ENCODE measurements around the gene GADD45B. TPM values are rescaled to one million over a fixed set of nuclear protein-coding genes. Genes with fewer than 3 reads are reported as not detected.

GADD45B gene
- total RNA-seq, 2 donors from 2014 or later: 16.5 to 23.6 TPM

DNA sequence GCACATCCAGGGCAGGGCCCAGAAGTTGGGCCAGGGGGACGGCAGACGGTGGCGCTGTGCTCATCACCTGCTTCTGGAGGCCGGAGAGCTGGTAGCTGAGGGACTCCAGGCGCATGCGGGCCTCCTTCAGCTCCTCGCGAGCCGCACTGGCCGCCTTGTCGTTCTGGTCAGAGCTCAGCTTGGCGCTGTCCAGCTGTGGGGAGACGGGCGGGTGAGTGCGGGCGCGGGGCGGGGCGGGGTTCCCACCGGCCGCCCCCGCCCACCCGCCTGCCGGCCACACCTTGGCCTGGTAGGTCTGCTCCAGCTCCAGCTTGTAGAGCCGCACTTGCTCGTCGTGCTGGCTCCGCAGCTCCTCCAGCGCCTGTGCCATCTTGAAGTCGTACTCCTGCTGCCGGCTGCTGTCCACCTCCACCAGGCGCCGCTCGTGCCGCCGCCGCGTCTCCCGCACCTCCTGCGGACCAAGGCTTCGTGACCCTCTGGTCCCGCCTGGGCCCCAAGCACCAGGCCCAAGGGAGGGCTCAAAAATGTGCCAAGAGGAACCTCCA is 41.1 kb upstream of the GADD45B start:
- H3K4me3 ChIP-seq (ENCODE audit: low read length): no peak overlapping the region
- no peaks in the 10 kb centered on the region for H3K4me1 ChIP-seq (ENCODE audit: control insufficient read depth, insufficient read depth, low read length)
- H3K9me3 ChIP-seq (ENCODE audit: control insufficient read depth, low read length): no peaks in the 10 kb centered on the region
- peaks cover 26% of the 10 kb centered on the region for H3K36me3 Mint-ChIP-seq (ENCODE audit: low read depth)
- H3K4me3 Mint-ChIP-seq: no peak overlapping the region
- no peak overlapping the region for H3K9ac ChIP-seq (ENCODE audit: extremely low read depth, low read length, poor library complexity, severe bottlenecking)
- no peaks in the 10 kb centered on the region for H3K9me3 Mint-ChIP-seq
- H3K27ac ChIP-seq (ENCODE audit: low read depth, low read length): no peak overlapping the region
- H3K27me3 ChIP-seq (ENCODE audit: control insufficient read depth, insufficient read depth, low read length, poor library complexity, severe bottlenecking): no peaks in the 10 kb centered on the region
- no peak for DNase-seq
- WGBS, 2 experiments (ENCODE audit: insufficient coverage in 1 of 2, insufficient read length in 1 of 2): 96% methylated on average over 23 to 42 of the region's 42 CpGs
- TF ChIP-seq, protein P1, sequence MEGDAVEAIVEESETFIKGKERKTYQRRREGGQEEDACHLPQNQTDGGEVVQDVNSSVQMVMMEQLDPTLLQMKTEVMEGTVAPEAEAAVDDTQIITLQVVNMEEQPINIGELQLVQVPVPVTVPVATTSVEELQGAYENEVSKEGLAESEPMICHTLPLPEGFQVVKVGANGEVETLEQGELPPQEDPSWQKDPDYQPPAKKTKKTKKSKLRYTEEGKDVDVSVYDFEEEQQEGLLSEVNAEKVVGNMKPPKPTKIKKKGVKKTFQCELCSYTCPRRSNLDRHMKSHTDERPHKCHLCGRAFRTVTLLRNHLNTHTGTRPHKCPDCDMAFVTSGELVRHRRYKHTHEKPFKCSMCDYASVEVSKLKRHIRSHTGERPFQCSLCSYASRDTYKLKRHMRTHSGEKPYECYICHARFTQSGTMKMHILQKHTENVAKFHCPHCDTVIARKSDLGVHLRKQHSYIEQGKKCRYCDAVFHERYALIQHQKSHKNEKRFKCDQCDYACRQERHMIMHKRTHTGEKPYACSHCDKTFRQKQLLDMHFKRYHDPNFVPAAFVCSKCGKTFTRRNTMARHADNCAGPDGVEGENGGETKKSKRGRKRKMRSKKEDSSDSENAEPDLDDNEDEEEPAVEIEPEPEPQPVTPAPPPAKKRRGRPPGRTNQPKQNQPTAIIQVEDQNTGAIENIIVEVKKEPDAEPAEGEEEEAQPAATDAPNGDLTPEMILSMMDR (conservative IDR thresholded peaks at IDR 0.05): no peak
- H3K36me3 ChIP-seq (ENCODE audit: control insufficient read depth, insufficient read depth, low read length): peaks cover 44% of the 10 kb centered on the region
- no peaks in the 10 kb centered on the region for H3K27me3 Mint-ChIP-seq (ENCODE audit: insufficient read depth)
- no peaks in the 10 kb centered on the region for H3K4me1 Mint-ChIP-seq
- H3K27ac Mint-ChIP-seq: no peak overlapping the region

DNA sequence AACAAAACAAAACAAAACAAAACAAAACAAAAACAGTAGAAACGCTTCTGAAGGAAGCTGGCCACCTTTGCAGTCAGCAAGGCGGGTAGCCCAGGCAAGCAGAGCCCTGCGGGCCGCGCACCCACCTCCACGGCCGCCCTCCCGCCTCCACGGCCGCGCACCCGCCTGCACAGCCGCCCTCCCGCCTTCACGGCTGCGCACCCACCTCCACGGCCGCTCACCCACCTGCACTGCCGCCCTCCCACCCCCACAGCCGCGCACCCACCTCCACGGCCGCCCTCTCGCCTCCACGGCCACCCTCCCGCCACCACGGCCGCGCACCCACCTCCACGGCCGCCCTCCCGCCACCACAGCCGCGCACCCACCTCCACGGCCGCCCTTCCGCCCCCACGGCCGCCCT is 39.5 kb upstream of the GADD45B start:
- Histone ChIP-seq H3K4me3 (ENCODE audit: low read length) (no peak overlapping the region), H3K36me3 (ENCODE audit: control insufficient read depth, insufficient read depth, low read length) (peaks cover 40% of the 10 kb centered on the region), H3K4me1 (ENCODE audit: control insufficient read depth, insufficient read depth, low read length) (no peaks in the 10 kb centered on the region), H3K9ac (ENCODE audit: extremely low read depth, low read length, poor library complexity, severe bottlenecking) (no peak overlapping the region), H3K27ac (ENCODE audit: low read depth, low read length) (no peak overlapping the region), H3K27me3 (ENCODE audit: control insufficient read depth, insufficient read depth, low read length, poor library complexity, severe bottlenecking) (no peaks in the 10 kb centered on the region), H3K9me3 (ENCODE audit: control insufficient read depth, low read length) (no peaks in the 10 kb centered on the region)
- TF ChIP-seq, protein P1 (conservative IDR thresholded peaks at IDR 0.05): no peak
- Mint-ChIP-seq H3K36me3 (ENCODE audit: low read depth) (peaks cover 26% of the 10 kb centered on the region), H3K9me3 (no peaks in the 10 kb centered on the region), H3K27ac (no peak overlapping the region), H3K4me3 (no peak overlapping the region), H3K27me3 (ENCODE audit: insufficient read depth) (no peaks in the 10 kb centered on the region), H3K4me1 (no peaks in the 10 kb centered on the region)
- WGBS, 2 experiments (ENCODE audit: insufficient coverage in 1 of 2, insufficient read length in 1 of 2): 95 to 98% methylated on average over 14 to 33 of the region's 39 CpGs
- no peak for DNase-seq

DNA sequence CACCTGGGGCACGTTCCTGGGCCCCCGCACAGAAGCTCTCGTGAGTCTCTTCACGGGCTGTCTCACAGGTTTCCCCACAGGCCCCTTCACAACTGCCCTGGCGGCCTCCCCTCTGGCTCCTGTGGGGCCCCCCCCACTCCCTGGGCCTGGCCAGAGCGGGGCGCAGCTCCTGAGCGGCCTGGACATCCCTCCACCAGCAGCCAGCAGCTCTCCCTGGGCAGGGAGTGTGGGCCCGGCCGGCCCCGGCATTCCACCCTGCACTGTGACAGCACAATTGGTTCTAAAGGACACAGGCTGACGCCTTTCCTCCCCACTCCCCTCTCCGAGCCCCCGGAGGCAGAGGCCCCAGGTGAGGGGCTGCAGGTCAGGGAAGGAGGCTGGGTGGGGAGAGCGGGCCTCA is 39.0 kb upstream of the GADD45B start:
- no peak overlapping the region for H3K9ac ChIP-seq (ENCODE audit: extremely low read depth, low read length, poor library complexity, severe bottlenecking)
- TF ChIP-seq, protein P1 (conservative IDR thresholded peaks at IDR 0.05): no peak
- DNase-seq: no peak
- Mint-ChIP-seq H3K9me3 (no peaks in the 10 kb centered on the region), H3K27me3 (ENCODE audit: insufficient read depth) (no peaks in the 10 kb centered on the region), H3K36me3 (ENCODE audit: low read depth) (peaks cover 29% of the 10 kb centered on the region), H3K4me3 (no peak overlapping the region), H3K4me1 (no peaks in the 10 kb centered on the region), H3K27ac (no peak overlapping the region)
- 93 to 94% methylated on average over 3 to 15 of the region's 15 CpGs for WGBS, 2 experiments (ENCODE audit: insufficient coverage in 1 of 2, insufficient read length in 1 of 2)
- H3K9me3 ChIP-seq (ENCODE audit: control insufficient read depth, low read length): no peaks in the 10 kb centered on the region
- no peak overlapping the region for H3K4me3 ChIP-seq (ENCODE audit: low read length)
- no peaks in the 10 kb centered on the region for H3K4me1 ChIP-seq (ENCODE audit: control insufficient read depth, insufficient read depth, low read length)
- H3K27ac ChIP-seq (ENCODE audit: low read depth, low read length): no peak overlapping the region
- no peaks in the 10 kb centered on the region for H3K27me3 ChIP-seq (ENCODE audit: control insufficient read depth, insufficient read depth, low read length, poor library complexity, severe bottlenecking)
- peaks cover 35% of the 10 kb centered on the region for H3K36me3 ChIP-seq (ENCODE audit: control insufficient read depth, insufficient read depth, low read length)
